Medulla oblongata (tissue), 1 donor: ENCODE data around the gene RBBP5.

ENCODE experiments used
- DNase-seq: peaks from one replicate; pipeline ENCODE4 v3.0.0-alpha.2; 2015; ENCODE audit errors: extremely low spot score

The RBBP5 gene

DNA sequence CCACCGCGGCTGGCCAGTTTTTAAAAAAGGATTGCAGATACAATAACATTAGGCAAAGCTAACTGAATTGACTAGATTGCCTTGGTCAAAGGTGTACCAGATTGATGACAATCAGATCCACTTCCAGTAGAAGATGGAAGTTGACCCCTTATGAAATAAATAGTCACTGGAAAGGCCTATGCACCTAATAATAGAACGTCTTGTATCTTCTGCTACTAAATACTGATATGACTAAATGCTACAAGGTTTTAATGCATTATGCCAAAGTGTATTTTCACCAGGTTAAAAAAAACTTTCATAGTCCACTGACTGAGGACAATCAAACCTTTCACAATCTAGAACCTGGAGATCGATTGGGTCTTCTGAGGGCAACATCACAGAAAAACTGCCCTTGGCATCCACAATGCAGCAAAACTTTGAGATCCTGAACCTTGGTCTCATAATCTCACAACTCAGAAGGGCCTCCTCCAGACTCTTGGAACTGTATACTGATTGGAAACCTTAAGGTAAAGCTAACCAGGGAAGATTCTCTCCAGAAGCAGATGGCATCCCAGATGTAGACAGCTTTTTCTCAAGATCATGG is 7.8 kb upstream of the RBBP5 start:
- DNase-seq: no peak

DNA sequence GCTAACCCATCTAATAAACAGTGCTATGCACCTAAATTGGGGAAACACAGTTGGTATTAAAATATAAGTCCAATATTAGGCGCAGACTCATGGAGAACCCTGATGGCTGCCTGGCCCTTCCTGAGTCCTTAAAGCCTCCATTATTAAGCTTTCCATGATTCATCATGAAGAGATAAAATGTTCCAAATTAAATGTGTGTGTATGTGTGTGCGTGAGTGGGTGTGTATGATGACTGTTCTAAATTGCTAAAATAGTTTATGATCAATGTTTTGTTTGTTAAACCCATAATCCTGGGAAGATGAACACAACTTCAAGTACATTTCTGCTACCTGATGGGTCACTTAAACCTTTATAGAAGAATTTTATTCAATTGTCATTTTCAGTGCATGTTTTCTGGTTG is 6.3 kb upstream of the RBBP5 start:
- no peak for DNase-seq

DNA sequence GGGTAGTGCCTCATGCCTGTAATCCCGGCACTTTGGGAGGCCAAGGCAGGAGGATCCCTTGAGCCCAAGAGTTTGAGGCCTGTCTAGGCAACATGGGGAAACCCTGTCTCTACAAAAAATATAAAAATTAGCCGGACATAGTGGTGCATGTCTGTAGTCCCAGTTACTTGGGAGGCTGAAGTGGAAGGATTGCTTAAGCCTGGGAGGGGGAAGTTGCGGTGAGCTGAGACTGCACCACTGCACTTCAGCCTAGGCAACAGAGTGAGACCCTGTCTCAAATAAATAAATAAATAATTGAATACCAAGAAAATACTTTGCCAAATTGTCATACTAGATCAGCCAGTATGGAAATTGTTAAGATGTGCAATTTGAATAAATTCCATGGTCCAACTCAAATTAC is 5.9 kb upstream of the RBBP5 start:
- DNase-seq: no peak

GRCh38 chr1:205124726-205125125 is 2.9 kb upstream of the RBBP5 start:
- DNase-seq: no peak

- DNase-seq: no peak
Measured at GRCh38 chr1:205122489-205122882, 708 bp upstream of the RBBP5 start.

DNA sequence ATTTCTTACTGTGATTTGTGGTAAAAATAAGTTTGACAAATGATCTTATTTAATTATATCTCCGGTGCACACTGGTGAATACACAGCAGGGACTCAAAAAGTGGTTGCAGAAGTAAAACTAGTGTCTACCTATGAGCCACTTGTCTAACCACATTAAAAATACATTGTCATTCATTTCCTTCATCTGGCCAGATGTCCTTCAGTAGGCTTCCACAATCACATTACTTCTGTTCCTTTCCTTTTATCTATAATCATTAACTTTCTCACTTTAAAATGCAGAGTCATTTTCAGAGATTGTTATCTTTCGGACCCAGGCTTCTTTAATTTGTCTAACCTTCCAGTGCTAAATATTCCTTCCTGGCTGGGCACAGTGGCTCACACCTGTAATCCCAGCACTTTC is 3.0 kb downstream of the RBBP5 start:
- no peak for DNase-seq

DNA sequence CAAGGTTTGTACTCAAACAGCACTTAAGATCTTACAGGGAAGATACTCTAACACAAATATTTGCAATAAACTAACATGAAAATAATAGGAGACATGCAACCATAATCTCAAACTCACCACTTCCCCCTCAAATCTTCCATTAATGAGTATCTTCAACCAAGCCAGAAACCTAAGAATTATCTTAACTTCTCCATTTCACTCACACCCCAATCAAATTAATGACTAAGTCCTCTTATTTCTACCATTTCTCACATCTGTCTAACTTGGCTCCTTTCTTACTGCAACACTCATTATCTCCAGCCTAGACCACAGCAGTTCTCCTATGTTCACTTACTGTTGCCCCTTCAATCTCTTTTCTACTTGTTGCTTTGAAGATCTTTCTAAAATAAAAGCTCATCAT is 10.4 kb downstream of the RBBP5 start:
- no peak for DNase-seq

DNA sequence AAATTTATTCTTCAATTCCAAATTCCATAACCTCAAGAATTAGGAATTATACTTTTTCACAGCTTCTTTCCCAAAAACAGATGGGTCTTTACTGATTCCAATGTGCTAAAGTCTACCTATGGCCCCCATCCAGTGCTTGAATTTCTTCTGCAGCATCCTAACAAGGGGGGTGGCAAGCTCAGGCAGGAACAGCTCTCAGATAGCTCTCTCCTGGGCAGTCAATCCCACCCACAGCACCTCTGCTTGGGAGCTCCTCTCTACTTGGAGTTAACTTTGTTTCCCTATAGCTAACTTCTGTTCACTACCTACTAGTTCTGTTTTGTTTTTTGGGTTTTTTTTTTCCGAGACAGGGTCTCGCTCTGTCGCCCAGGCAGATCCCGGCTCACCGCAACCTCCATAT is 12.1 kb downstream of the RBBP5 start:
- DNase-seq: no peak

- DNase-seq: no peak
Measured at GRCh38 chr1:205109269-205109668, 12.5 kb downstream of the RBBP5 start.

- DNase-seq: no peak
Measured at GRCh38 chr1:205108464-205108863, 13.3 kb downstream of the RBBP5 start.

- DNase-seq: no peak
Measured at GRCh38 chr1:205107327-205107726, 14.5 kb downstream of the RBBP5 start.

GRCh38 chr1:205102404-205102803 is 19.4 kb downstream of the RBBP5 start:
- no peak for DNase-seq

DNA sequence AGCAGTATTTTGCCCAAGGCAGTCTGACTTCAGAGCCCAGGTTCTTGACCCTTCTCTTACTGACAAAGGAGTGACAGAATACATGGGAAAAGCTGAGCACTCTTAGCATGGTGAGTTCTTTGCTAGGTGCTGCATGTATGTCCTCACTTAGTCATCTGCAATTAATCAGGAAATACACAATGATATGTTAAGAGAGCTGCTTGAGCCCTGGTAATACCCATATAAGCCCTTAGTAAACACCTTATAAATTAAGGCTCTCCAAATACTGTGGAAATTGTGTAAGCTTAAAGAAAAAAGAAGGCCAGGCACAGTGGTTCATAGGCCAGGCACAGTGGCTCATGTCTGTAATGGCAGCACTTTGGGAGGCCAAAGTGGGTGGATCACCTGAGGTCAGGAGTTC is 23.5 kb downstream of the RBBP5 start:
- no peak for DNase-seq

- DNase-seq: no peak
Measured at GRCh38 chr1:205095422-205095821, 26.4 kb downstream of the RBBP5 start.

- no peak for DNase-seq
Measured at GRCh38 chr1:205091043-205091740, 30.6 kb downstream of the RBBP5 start.

GRCh38 chr1:205088341-205088740 is 33.4 kb downstream of the RBBP5 start:
- no peak for DNase-seq

- DNase-seq: no peak
Measured at GRCh38 chr1:205084360-205084759, 37.4 kb downstream of the RBBP5 start, which contains the start of gene TMEM81. TSS of gene TMEM81 (minus strand) at chr1:205084460. CDS start at chr1:205084320, 140 bp downstream.

GRCh38 chr1:205082431-205082830 is 39.3 kb downstream of the RBBP5 start:
- DNase-seq: no peak

DNA sequence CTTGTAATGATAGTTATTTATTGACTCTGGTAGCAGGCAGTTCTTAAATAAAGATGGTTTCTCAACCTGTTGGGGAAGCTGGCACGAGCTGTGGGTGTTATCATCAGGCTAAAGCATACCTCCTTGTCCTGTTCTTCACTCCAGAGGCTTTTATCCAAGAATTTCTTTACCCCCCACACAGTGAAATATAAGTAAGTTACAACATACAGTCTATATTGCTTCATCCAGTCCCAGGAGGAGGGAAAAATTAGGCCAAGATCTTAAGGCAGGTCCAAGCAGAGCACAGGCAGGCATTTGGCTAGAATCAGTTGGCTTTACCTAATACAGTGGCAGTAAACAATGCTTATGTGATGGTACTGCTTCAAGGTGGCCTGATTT is 43.9 kb downstream of the RBBP5 start:
- DNase-seq: no peak

GRCh38 chr1:205077158-205077933 is 44.4 kb downstream of the RBBP5 start:
- DNase-seq: no peak

DNA sequence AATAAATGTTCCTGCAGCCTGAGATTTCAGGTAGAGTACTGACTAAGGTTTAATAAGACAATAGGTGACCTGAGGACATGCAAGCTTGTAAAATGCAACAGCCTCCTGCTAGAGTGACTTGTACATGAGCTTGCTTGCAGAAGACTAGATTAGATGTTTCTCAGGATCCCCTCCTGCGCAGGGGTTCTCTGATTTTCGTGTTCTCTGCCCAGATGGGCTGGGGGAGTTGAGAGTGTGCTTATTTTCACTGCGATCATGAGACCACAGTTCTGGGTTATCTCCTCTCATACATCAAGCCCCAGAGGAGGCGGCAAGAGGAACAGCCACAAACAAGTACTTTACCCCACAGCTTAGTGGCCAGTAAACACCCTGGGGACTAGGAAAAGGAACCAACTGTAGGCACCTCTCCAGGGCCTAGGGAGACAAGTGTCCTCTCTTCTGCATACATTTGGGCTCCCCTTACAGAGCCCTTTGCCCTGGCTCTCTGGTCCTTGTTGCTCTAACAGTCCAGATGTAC is 45.5 kb downstream of the RBBP5 start:
- DNase-seq: no peak

GRCh38 chr1:205075642-205076155 is 46.1 kb downstream of the RBBP5 start:
- DNase-seq: no peak

DNA sequence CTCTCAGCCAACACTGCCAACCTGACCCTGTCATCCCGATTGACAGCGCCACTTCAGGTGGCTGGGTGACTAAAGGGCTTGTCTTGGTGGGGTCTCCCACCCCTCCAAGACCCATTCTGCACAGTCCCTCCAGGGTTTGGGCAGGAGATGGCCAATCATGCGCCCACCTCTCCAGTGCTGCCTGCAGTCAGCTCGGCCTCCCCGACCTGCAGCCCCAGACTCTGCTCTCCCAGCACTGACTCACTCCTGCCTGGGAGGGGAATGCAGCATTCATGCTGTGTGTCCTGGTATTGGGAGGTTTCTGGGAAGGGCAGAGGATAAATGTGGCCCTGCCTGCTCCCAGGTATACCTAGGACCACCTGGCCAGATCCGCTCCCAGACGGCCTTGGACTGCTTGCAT is 47.3 kb downstream of the RBBP5 start:
- no peak for DNase-seq
